ENCODE results near the gene RAB11FIP4. TPM values are rescaled to one million over a fixed set of nuclear protein-coding genes. Genes with fewer than 3 reads are reported as not detected.

RAB11FIP4 gene
- total RNA-seq, 1 donor from 2014 or later = not detected

GRCh38 chr17:31456814-31457213 is 65.3 kb downstream of the RAB11FIP4 start:
- no peak for DNase-seq (ENCODE audit: extremely low read depth, low read depth, low spot score)

GRCh38 chr17:31457391-31458234 is 66.1 kb downstream of the RAB11FIP4 start:
- DNase-seq (ENCODE audit: extremely low read depth, low read depth, low spot score) = no peak

GRCh38 chr17:31458829-31459228 is 67.4 kb downstream of the RAB11FIP4 start:
- no peak for DNase-seq (ENCODE audit: extremely low read depth, low read depth, low spot score)

GRCh38 chr17:31459716-31460115 is 68.2 kb downstream of the RAB11FIP4 start:
- no peak for DNase-seq (ENCODE audit: extremely low read depth, low read depth, low spot score)

GRCh38 chr17:31460226-31460721 is 68.8 kb downstream of the RAB11FIP4 start:
- no peak for DNase-seq (ENCODE audit: extremely low read depth, low read depth, low spot score)

GRCh38 chr17:31461227-31461810 is 69.8 kb downstream of the RAB11FIP4 start:
- DNase-seq (ENCODE audit: extremely low read depth, low read depth, low spot score) = no peak

GRCh38 chr17:31462261-31462660 is 70.8 kb downstream of the RAB11FIP4 start:
- no peak for DNase-seq (ENCODE audit: extremely low read depth, low read depth, low spot score)

GRCh38 chr17:31466096-31466760 is 74.8 kb downstream of the RAB11FIP4 start:
- no peak for DNase-seq (ENCODE audit: extremely low read depth, low read depth, low spot score)

GRCh38 chr17:31467502-31468256 is 76.2 kb downstream of the RAB11FIP4 start:
- DNase-seq (ENCODE audit: extremely low read depth, low read depth, low spot score) = no peak

GRCh38 chr17:31469959-31470358 is 78.5 kb downstream of the RAB11FIP4 start:
- no peak for DNase-seq (ENCODE audit: extremely low read depth, low read depth, low spot score)

GRCh38 chr17:31470592-31470991 is 79.1 kb downstream of the RAB11FIP4 start:
- DNase-seq (ENCODE audit: extremely low read depth, low read depth, low spot score) = no peak

GRCh38 chr17:31472137-31472536 is 80.7 kb downstream of the RAB11FIP4 start:
- DNase-seq (ENCODE audit: extremely low read depth, low read depth, low spot score) = no peak

GRCh38 chr17:31475378-31476162 is 84.1 kb downstream of the RAB11FIP4 start:
- no peak for DNase-seq (ENCODE audit: extremely low read depth, low read depth, low spot score)

GRCh38 chr17:31476525-31477416 is 85.3 kb downstream of the RAB11FIP4 start:
- DNase-seq (ENCODE audit: extremely low read depth, low read depth, low spot score) = no peak

- DNase-seq (ENCODE audit: extremely low read depth, low read depth, low spot score) = no peak
These were observed 86.1 kb downstream of the RAB11FIP4 start for GRCh38 chr17:31477417-31478055.

GRCh38 chr17:31479062-31479408 is 87.6 kb downstream of the RAB11FIP4 start:
- DNase-seq (ENCODE audit: extremely low read depth, low read depth, low spot score) = no peak

- DNase-seq (ENCODE audit: extremely low read depth, low read depth, low spot score) = no peak
These were observed 88.0 kb downstream of the RAB11FIP4 start for GRCh38 chr17:31479524-31479923.

- no peak for DNase-seq (ENCODE audit: extremely low read depth, low read depth, low spot score)
These were observed 88.6 kb downstream of the RAB11FIP4 start for GRCh38 chr17:31480067-31480466.
